Esophagus squamous epithelium (tissue), 5 donors: ENCODE measurements around the gene SALL3. TPM values are rescaled to one million over a fixed set of nuclear protein-coding genes. Genes with fewer than 3 reads are reported as not detected.

Experiments
- DNase-seq: peaks from one replicate; lab custom pipeline; 2025; lab: John Stamatoyannopoulos, UW
- H3K27ac ChIP-seq, 4 donors: fragments of 200-600 bp; sonication (generic); one replicate each; pipeline ENCODE4 v1.5.1; 2016 to 2019; ENCODE audit warnings: mild to moderate bottlenecking in 1 of 4
- H3K27me3 ChIP-seq, 4 donors: fragments of 200-600 bp; sonication (generic); 1 replicate in 3 of 4; 2 replicates in 1 of 4; pipeline versions ENCODE4 v1.5.1 to v1.6.0; 2017 to 2021; ENCODE audit warnings: antibody characterized with exemption in 1 of 4
- H3K36me3 ChIP-seq, 3 donors: fragments of 200-600 bp; sonication (generic); one replicate each; pipeline ENCODE4 v1.5.1; 2016 to 2019
- H3K4me1 ChIP-seq, 3 donors: fragments of 200-600 bp; sonication (generic); one replicate each; pipeline ENCODE4 v1.5.1; 2017 to 2019
- H3K4me3 ChIP-seq, 4 donors: fragments of 200-600 bp; sonication (generic); 1 replicate in 3 of 4; 2 replicates in 1 of 4; pipeline ENCODE4 v1.5.1; 2016 to 2019; ENCODE audit warnings: mild to moderate bottlenecking in 2 of 4, moderate library complexity in 1 of 4
- H3K9me3 ChIP-seq, 3 donors: fragments of 200-600 bp; sonication (generic); one replicate each; pipeline ENCODE4 v1.5.1; 2016 to 2019
- CTCF ChIP-seq, 6 experiments: fragments of 450-650 bp in 4 of 6; fragments of 200-600 bp in 2 of 6; sonication (generic) in 2 of 6; IDR thresholded peaks; one replicate each; pipeline ENCODE4 v1.5.1; 2016 to 2019; ENCODE audit warnings: antibody characterized with exemption in 6 of 6, mild to moderate bottlenecking in 4 of 6, moderate library complexity in 4 of 6
- POLR2A ChIP-seq, 4 donors: fragments of 450-650 bp; IDR thresholded peaks; one replicate each; pipeline ENCODE4 v1.6.1; 2017; ENCODE audit warnings: antibody characterized with exemption in 4 of 4, mild to moderate bottlenecking in 4 of 4, moderate library complexity in 3 of 4
- WGBS, 2 donors: methylation state at CpG; one replicate each; pipeline ENCODE4 v1.1.5; 2018; 5-methylcytosine and 5-hydroxymethylcytosine counted together
- intact Hi-C: fragments of 100-400 bp; cut with DNase I; formaldehyde crosslinking; loops from one replicate; pipeline ENCODE4 v1.15.0; 2022
- total RNA-seq, 4 donors: library from RNA; depleted of rRNA; stranded (reverse); fragments of >200 nt; gene quantifications; one replicate each; pipeline ENCODE4 v1.1.0, GENCODE V29; 2016
- donor health status: DM: yes; HTN: yes; CAD: no.

SALL3 gene
- total RNA-seq, 4 donors from 2014 or later, result not detected

- H3K36me3 ChIP-seq, result no peaks in the 10 kb centered on the region
- intact Hi-C loops, result no loop called here
- H3K9me3 ChIP-seq, result no peaks in the 10 kb centered on the region
- no peaks in the 10 kb centered on the region for H3K4me1 ChIP-seq
- no peak overlapping the region for H3K27ac ChIP-seq
- DNase-seq, result no peak
- 96 to 100% methylated on average over 6 to 16 of the region's 44 CpGs for WGBS, 2 donors
- peaks cover 0 to 47% (median 0%) of the 10 kb centered on the region in 4 donors for H3K27me3 ChIP-seq
- TF ChIP-seq CTCF (IDR thresholded peaks at IDR 0.05) (no peak), POLR2A (IDR thresholded peaks at IDR 0.05) (no peak)
- no peak overlapping the region for H3K4me3 ChIP-seq
These were observed 15.5 kb downstream of the SALL3 start for GRCh38 chr18:78994977-78995582.

- DNase-seq, result no peak
- H3K27ac ChIP-seq, result no peak overlapping the region
- H3K4me3 ChIP-seq, result no peak overlapping the region
- H3K27me3 ChIP-seq, result peaks cover 0 to 48% (median 0%) of the 10 kb centered on the region in 4 donors
- intact Hi-C loops, result no loop called here
- WGBS, 2 donors, result 71 to 75% methylated on average over 13 to 16 of the region's 22 CpGs
- H3K36me3 ChIP-seq, result no peaks in the 10 kb centered on the region
- no peak for TF ChIP-seq POLR2A (IDR thresholded peaks at IDR 0.05)
- TF ChIP-seq CTCF (IDR thresholded peaks at IDR 0.05), result no peak
- H3K9me3 ChIP-seq, result no peaks in the 10 kb centered on the region
- no peaks in the 10 kb centered on the region for H3K4me1 ChIP-seq
These were observed 16.2 kb downstream of the SALL3 start for GRCh38 chr18:78995740-78996395.

- WGBS, 2 donors, result 90 to 95% methylated on average over 16 to 30 of the region's 44 CpGs
- TF ChIP-seq POLR2A (IDR thresholded peaks at IDR 0.05), result no peak
- no peak for TF ChIP-seq CTCF (IDR thresholded peaks at IDR 0.05)
- Histone ChIP-seq H3K27me3 (peaks cover 0 to 41% (median 0%) of the 10 kb centered on the region in 4 donors), H3K4me3 (no peak overlapping the region), H3K9me3 (no peaks in the 10 kb centered on the region), H3K36me3 (no peaks in the 10 kb centered on the region), H3K27ac (no peak overlapping the region), H3K4me1 (no peaks in the 10 kb centered on the region)
- no peak for DNase-seq
- intact Hi-C loops, result no loop called here
These were observed 17.3 kb downstream of the SALL3 start for GRCh38 chr18:78996741-78997490.

- H3K4me3 ChIP-seq, result no peak overlapping the region
- H3K36me3 ChIP-seq, result no peaks in the 10 kb centered on the region
- no peak for DNase-seq
- peaks cover 0 to 39% (median 0%) of the 10 kb centered on the region in 4 donors for H3K27me3 ChIP-seq
- intact Hi-C loops, result no loop called here
- no peak overlapping the region for H3K27ac ChIP-seq
- no peaks in the 10 kb centered on the region for H3K4me1 ChIP-seq
- 59 to 79% methylated on average over 8 to 18 of the region's 18 CpGs for WGBS, 2 donors
- TF ChIP-seq POLR2A (IDR thresholded peaks at IDR 0.05) (no peak), CTCF (IDR thresholded peaks at IDR 0.05) (no peak)
- no peaks in the 10 kb centered on the region for H3K9me3 ChIP-seq
These were observed 18.9 kb downstream of the SALL3 start for GRCh38 chr18:78998371-78999071.
